SW 1271 (cell line): ENCODE measurements around the gene ZNF362.

Experiments used
- DNase-seq, 2 experiments: peaks; one replicate each; lab custom pipeline; 2025; lab: John Stamatoyannopoulos, UW

Gene ZNF362

DNA sequence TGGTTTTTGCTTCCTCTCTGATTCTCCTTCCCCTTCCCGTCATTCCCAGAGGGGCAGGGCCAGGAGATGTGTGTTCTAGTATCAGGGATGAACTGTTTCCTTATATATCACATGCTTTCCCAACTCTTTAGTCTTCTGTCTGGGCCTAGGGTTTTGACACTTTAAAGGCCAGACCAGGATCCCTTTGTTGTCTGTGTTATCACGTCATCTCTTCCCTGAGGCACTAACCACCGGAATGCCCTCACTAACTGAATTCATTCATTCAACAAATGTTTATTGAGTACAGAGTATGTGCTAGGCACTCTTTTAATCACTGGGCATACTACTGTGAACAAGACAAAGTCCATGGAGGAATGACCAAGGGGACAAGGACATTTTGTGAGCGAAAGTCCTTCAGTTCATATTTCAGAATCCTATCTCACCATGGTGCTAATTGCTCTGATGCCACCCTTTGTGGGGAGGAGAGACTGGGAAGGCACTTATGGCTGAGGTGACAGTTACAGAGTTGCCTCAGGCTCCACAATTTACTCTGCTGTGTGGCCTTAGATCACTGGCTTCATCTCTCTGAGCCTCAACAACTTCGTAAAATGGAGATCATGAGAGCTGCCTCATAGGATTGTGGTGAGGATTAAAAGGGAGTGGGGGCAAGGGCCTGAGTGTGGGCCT lies 12.0 kb upstream of the ZNF362 start:
- DNase-seq = no peak

- no peak for DNase-seq
Measured at GRCh38 chr1:33244809-33245186, 11.5 kb upstream of the ZNF362 start.

GRCh38 chr1:33246171-33246570 lies 10.1 kb upstream of the ZNF362 start:
- DNase-seq = no peak

GRCh38 chr1:33247545-33247944 lies 8.7 kb upstream of the ZNF362 start:
- no peak for DNase-seq

DNA sequence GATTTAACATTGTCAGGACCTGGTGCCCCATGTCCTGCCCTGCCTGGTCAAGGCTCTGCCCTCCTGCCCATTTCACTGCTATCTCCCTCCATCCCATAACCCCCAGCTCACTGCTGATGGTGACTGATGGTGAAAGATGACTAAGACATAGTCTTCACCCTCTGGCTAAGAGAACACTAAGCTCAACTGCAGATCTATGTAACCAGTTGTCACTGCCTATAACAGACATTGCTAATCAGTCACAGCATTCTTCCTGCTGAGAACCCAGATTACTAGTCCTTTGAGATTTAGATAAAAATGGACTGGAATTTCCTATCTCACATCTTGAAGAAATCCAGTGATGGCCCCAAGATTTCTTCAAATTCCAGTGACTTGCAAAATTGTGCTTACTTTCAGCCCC lies 8.0 kb upstream of the ZNF362 start:
- DNase-seq = no peak

DNA sequence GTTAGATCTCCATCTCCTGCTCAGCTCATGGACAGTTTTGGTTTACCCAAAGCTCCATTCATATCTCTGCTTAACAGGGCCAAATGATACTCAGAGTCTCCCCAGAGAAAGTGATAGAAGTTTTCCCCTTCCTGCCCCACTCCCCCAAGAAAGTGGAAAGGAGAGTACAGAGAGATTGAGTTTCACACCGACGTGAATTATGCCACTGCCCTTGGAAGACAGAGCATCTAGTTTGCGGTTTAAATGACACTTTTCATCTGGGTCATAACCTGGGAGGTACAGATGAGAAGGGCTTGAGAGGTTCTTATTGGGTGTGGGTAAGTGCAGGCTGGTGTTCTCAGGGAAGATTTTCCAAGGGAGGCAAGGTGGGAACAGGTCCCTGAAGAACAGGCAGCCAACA lies 6.9 kb upstream of the ZNF362 start:
- no peak for DNase-seq

- DNase-seq = no peak
Measured at GRCh38 chr1:33250217-33250616, 6.1 kb upstream of the ZNF362 start.

GRCh38 chr1:33250724-33251123 lies 5.6 kb upstream of the ZNF362 start:
- no peak for DNase-seq

GRCh38 chr1:33254491-33254890 lies 1.8 kb upstream of the ZNF362 start:
- no peak for DNase-seq

GRCh38 chr1:33255347-33256220 lies 708 bp upstream of the ZNF362 start:
- DNase-seq = peak; percentile 28 to 77

DNA sequence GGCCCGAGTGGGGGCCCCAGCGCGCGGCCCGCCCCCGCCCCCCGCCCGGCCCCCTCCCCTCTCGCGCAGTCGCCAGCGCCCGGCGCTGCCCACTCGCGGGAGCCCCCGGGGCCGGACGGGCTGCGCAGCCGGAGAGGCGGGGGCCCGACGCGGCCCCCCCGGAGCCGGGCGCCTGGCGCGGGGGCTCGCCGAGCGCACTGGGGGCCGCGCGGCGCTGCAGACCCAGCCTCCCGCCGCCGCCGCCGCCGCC lies 146 bp upstream of the ZNF362 start:
- DNase-seq = no peak

DNA sequence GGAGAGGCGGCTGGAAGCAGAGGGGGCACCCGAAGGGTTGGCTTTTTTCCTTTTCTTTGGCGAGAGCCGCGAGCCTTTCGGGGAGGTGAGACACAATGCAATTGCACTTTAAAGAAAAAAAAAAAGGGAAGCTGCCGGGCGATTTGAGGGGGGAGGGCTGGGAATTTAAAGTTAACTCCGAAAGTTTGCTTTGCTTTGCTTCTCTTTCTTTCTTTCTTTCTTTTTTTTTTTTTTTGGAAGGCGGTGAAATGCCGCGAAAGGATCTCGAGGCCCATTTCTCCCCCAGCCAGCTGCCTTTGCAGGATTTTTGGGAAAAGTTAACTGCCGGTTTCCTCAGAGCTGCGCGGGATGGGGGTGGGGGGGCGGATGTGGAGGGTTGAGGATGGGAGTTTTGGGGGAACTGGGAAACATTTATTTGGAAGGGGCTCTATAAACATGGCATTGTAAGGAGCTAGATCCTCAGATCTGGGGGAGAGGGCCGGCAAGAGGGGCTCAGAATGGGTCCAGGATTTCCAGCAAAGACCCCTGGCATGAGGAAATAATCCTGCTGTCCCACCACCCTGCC lies 997 bp downstream of the ZNF362 start:
- no peak for DNase-seq

GRCh38 chr1:33257772-33258712 lies 1.8 kb downstream of the ZNF362 start:
- DNase-seq = no peak

GRCh38 chr1:33258788-33259274 lies 2.5 kb downstream of the ZNF362 start:
- no peak for DNase-seq

DNA sequence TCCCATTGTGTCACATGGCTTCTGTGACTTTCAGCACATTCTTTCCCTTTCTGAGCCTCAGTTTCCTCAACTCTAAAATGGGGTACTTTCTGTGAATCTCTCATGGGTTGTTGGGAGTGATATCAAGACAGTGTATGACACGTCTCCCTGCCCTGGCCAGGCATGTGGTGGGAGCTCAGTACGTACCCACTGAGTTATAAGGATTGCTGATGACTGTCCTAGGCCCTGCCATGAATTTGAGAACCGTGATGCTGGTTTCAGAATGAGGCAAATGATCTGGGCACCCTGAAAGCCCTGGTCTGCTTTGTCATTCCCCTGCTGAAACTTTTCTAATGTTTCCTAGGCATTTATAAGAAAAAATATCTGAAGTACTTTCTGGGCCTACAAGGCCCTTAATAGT lies 3.6 kb downstream of the ZNF362 start:
- DNase-seq = no peak

DNA sequence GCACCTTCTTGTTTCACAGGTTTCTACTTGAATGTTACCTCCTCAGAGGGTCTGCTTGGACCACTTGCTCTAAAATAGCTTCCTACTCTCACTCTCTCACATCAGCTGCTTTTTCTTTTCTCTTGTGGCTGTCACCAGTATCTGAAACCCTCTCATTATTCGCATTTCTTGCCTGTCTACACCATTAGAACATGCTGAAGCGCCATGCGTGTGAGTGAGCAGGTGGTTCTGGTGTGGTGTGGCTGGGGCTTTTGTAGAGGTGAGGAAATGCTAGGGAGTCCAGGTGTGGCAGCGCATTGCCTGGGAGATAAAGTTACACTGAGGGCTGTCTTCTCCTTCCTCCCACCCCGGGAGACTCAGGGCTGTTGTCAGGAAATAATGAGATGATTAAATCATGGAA lies 4.1 kb downstream of the ZNF362 start:
- no peak for DNase-seq

- DNase-seq = no peak
Measured at GRCh38 chr1:33261344-33261743, 5.1 kb downstream of the ZNF362 start.

GRCh38 chr1:33263890-33264504 lies 7.7 kb downstream of the ZNF362 start:
- no peak for DNase-seq

- DNase-seq = no peak
Measured at GRCh38 chr1:33265780-33266605, 9.7 kb downstream of the ZNF362 start.

- DNase-seq = no peak
Measured at GRCh38 chr1:33266766-33267165, 10.5 kb downstream of the ZNF362 start.
